Liver (tissue), 3 donors: Measurements from ENCODE around the gene MYL10.

Source experiments
- CTCF ChIP-seq: fragments of 150-350 bp; IDR thresholded peaks from 2 replicates; pipeline ENCODE4 v1.5.1; 2017; ENCODE audit warnings: improper control_type of control experiment, low read depth, low read length; ENCODE audit not compliant: missing input control
- FOXA1 ChIP-seq: IDR thresholded peaks from 2 replicates; pipeline ENCODE4 v1.6.1; 2016; ENCODE audit warnings: antibody characterized with exemption
- GABPA ChIP-seq, 2 donors: IDR thresholded peaks in 1 of 2; conservative IDR thresholded peaks in 1 of 2; 2 replicates each; pipeline ENCODE4 v1.6.1; 2016; ENCODE audit warnings: antibody characterized with exemption in 2 of 2, mild to moderate bottlenecking in 1 of 2, moderate library complexity in 1 of 2
- RAD21 ChIP-seq, 2 donors: IDR thresholded peaks; 2 replicates each; pipeline ENCODE4 v1.6.1; 2016; ENCODE audit warnings: antibody characterized with exemption in 2 of 2, mild to moderate bottlenecking in 2 of 2
- RXRA ChIP-seq, 2 donors: IDR thresholded peaks; 2 replicates each; pipeline ENCODE4 v1.6.1; 2017 to 2018; ENCODE audit warnings: antibody characterized with exemption in 2 of 2, mild to moderate bottlenecking in 1 of 2
- ZBTB33 ChIP-seq: IDR thresholded peaks from 2 replicates; pipeline ENCODE4 v1.6.1; 2016; ENCODE audit warnings: antibody characterized with exemption
- TF ChIP-seq, protein P1 (sequence below): IDR thresholded peaks from 2 replicates; pipeline ENCODE4 v1.6.1; 2016; ENCODE audit warnings: antibody characterized with exemption, mild to moderate bottlenecking
- TF ChIP-seq, protein P2 (sequence below): IDR thresholded peaks from 2 replicates; pipeline ENCODE4 v1.6.1; 2016; ENCODE audit warnings: antibody characterized with exemption
- donor health status: healthy.
- donor health status: healthy.

DNA sequence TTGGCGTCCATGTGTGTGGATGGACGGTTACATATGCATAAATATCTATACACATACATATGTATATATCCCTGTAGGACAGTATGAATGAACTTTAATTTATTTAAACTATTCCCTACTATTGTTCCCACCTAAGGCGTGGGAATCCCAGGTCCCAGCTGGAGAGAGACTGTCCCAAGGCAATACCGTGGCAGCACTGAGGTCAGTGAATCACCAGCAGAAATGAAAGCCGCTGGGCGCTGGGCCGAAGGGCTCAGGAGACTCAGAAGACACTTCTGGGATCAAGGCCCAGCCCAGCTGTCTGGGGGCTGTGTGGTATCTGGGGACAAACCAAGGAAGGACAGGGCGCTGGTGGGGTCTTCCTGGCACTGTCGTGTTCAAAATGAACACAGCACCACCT lies 49.6 kb upstream of the MYL10 start:
- TF ChIP-seq CTCF (no peak), ZBTB33 (no peak), RXRA (IDR thresholded peaks at IDR 0.05) (no peak), FOXA1 (no peak), GABPA (IDR thresholded peaks at IDR 0.05 in 1 of 2, conservative IDR thresholded peaks at IDR 0.05 in 1 of 2) (no peak), RAD21 (IDR thresholded peaks at IDR 0.05) (no peak)
- TF ChIP-seq, protein P1, sequence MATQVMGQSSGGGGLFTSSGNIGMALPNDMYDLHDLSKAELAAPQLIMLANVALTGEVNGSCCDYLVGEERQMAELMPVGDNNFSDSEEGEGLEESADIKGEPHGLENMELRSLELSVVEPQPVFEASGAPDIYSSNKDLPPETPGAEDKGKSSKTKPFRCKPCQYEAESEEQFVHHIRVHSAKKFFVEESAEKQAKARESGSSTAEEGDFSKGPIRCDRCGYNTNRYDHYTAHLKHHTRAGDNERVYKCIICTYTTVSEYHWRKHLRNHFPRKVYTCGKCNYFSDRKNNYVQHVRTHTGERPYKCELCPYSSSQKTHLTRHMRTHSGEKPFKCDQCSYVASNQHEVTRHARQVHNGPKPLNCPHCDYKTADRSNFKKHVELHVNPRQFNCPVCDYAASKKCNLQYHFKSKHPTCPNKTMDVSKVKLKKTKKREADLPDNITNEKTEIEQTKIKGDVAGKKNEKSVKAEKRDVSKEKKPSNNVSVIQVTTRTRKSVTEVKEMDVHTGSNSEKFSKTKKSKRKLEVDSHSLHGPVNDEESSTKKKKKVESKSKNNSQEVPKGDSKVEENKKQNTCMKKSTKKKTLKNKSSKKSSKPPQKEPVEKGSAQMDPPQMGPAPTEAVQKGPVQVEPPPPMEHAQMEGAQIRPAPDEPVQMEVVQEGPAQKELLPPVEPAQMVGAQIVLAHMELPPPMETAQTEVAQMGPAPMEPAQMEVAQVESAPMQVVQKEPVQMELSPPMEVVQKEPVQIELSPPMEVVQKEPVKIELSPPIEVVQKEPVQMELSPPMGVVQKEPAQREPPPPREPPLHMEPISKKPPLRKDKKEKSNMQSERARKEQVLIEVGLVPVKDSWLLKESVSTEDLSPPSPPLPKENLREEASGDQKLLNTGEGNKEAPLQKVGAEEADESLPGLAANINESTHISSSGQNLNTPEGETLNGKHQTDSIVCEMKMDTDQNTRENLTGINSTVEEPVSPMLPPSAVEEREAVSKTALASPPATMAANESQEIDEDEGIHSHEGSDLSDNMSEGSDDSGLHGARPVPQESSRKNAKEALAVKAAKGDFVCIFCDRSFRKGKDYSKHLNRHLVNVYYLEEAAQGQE: no peak
- TF ChIP-seq, protein P2, sequence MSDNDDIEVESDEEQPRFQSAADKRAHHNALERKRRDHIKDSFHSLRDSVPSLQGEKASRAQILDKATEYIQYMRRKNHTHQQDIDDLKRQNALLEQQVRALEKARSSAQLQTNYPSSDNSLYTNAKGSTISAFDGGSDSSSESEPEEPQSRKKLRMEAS: no peak
